Activated CD4-positive, CD25-positive, alpha-beta regulatory T cell treated with anti-CD3 and anti-CD28 coated beads, Interleukin-2, amount 50 U/mL, for 72 hours (primary cell): ENCODE results near the gene MSLN.
"Not testable (repeated sequence)": the region's sequence is repeated elsewhere in the genome, so short reads cannot be mapped to it uniquely, and the experiment has no call there.

ENCODE experiments used
- DNase-seq: peaks from one replicate; pipeline ENCODE4 v3.0.0; 2021

Gene MSLN

GRCh38 chr16:735982-736453 is 24.5 kb upstream of the MSLN start:
- DNase-seq, result no peak

GRCh38 chr16:736936-737481 is 23.5 kb upstream of the MSLN start:
- DNase-seq, result no peak

GRCh38 chr16:739560-740458 is 20.7 kb upstream of the MSLN start:
- DNase-seq, result no peak

- DNase-seq, result no peak
Measured at GRCh38 chr16:740459-740763, 20.1 kb upstream of the MSLN start.

GRCh38 chr16:740764-741505 is 19.6 kb upstream of the MSLN start, which contains the start of gene CIAO3:
CIAO3 (minus strand) TSS chr16:740997; CDS start chr16:740985, 12 bp downstream.
- DNase-seq, result peak; percentile 97

GRCh38 chr16:741986-742629 is 18.4 kb upstream of the MSLN start:
- no peak for DNase-seq

GRCh38 chr16:742894-743293 is 17.6 kb upstream of the MSLN start:
- DNase-seq, result not testable (repeated sequence)

GRCh38 chr16:743794-744500 is 16.6 kb upstream of the MSLN start:
- DNase-seq, result no peak

- no peak for DNase-seq
Measured at GRCh38 chr16:745739-746138, 14.8 kb upstream of the MSLN start.

- DNase-seq, result no peak
Measured at GRCh38 chr16:746637-747036, 13.9 kb upstream of the MSLN start.

- DNase-seq, result no peak
Measured at GRCh38 chr16:747978-748746, 12.4 kb upstream of the MSLN start.

- no peak for DNase-seq
Measured at GRCh38 chr16:749010-749409, 11.5 kb upstream of the MSLN start.

- DNase-seq, result no peak
Measured at GRCh38 chr16:750485-750884, 10.0 kb upstream of the MSLN start.

GRCh38 chr16:751152-752006 is 9.2 kb upstream of the MSLN start:
- no peak for DNase-seq

- no peak for DNase-seq
Measured at GRCh38 chr16:752007-752312, 8.6 kb upstream of the MSLN start.

- not testable (repeated sequence) for DNase-seq
Measured at GRCh38 chr16:754121-754607, 6.4 kb upstream of the MSLN start.

GRCh38 chr16:754656-755055 is 5.9 kb upstream of the MSLN start:
- no peak for DNase-seq

- no peak for DNase-seq
Measured at GRCh38 chr16:756428-756827, 4.1 kb upstream of the MSLN start.

- no peak for DNase-seq
Measured at GRCh38 chr16:759110-759910, 1.2 kb upstream of the MSLN start.

- no peak for DNase-seq
Measured at GRCh38 chr16:760065-760464, 469 bp upstream of the MSLN start.
